Measurements from ENCODE around the gene EIF3A. TPM values are rescaled to one million over a fixed set of nuclear protein-coding genes. Genes with fewer than 3 reads are reported as not detected.

Gene EIF3A
- total RNA-seq, 6 experiments from 2014 or later: 132 to 149 (median 139) TPM

DNA sequence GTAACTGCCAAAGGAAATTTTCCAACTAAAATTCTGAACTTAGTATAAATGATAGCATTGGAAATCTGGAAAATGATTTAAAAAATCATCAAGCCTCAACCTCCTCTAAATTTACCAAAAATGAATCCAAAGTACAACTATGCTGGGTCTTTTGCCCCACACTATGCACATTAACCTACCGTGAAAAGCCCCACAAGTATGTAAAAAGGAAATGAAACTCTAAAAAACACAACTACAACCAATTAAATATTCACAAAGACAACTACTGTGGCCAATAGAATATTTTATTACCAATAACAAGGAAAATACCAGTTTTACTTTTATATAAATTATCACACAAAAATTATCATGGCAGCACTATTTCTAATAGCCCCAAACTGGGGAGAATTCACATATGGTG is 19.3 kb downstream of the EIF3A start:
- H3K36me3 Mint-ChIP-seq (ENCODE audit: low read depth): peaks cover 61% of the 10 kb centered on the region
- no peak for DNase-seq
- no peak for TF ChIP-seq CTCF (IDR thresholded peaks at IDR 0.05)
- H3K9me3 Mint-ChIP-seq: no peaks in the 10 kb centered on the region
- no peak overlapping the region for H3K27ac Mint-ChIP-seq
- no peak overlapping the region for H3K4me3 Mint-ChIP-seq
- H3K27me3 Mint-ChIP-seq (ENCODE audit: insufficient read depth): peaks cover 1% of the 10 kb centered on the region; the same call in 1 of the 2 replicates
- H3K4me1 Mint-ChIP-seq (ENCODE audit: low read depth): no peaks in the 10 kb centered on the region

DNA sequence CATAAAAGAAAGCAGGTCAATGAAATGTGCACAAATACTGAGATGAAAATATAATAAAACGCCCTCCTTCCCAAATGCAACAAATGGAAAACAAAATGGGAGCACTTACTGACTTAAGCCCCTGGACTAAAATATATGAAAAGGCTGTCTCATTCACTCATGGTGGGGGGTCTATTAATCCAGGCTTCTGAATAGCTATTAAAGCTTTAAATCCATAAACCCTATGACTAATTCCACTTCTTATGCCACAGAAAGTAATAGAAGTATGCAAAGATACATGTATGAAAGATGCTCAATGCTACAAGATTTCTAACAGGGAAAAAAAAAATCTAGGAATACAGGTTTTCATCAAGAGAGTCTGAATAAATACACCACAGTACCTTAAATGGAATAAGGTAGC is 20.5 kb downstream of the EIF3A start:
- Mint-ChIP-seq H3K4me3 (no peak overlapping the region), H3K4me1 (ENCODE audit: low read depth) (no peaks in the 10 kb centered on the region), H3K36me3 (ENCODE audit: low read depth) (peaks cover 59% of the 10 kb centered on the region), H3K27ac (no peak overlapping the region), H3K27me3 (ENCODE audit: insufficient read depth) (peaks cover 1% of the 10 kb centered on the region; the same call in 1 of the 2 replicates), H3K9me3 (no peaks in the 10 kb centered on the region)
- DNase-seq: no peak
- TF ChIP-seq CTCF (IDR thresholded peaks at IDR 0.05): no peak

DNA sequence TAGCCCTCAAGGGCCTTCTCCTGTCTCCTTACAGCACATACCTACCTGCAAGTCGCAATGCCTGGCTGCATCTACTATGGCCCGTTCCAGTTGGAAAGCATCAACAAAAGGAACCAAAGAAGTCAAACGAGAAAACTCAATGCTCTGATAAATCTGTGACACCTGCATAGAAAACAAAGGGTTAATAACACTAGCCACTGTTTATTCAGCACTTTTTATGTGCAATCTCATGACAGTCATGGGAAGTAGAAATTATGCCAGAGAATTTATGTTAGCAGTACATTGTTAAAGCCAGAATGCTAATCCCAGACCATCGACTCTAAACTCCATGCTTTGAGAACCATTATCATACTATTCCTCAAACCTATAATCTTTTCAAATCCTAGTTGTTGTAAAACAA is 21.1 kb downstream of the EIF3A start:
- H3K27me3 Mint-ChIP-seq (ENCODE audit: insufficient read depth): peaks cover 1% of the 10 kb centered on the region; the same call in 1 of the 2 replicates
- H3K36me3 Mint-ChIP-seq (ENCODE audit: low read depth): peaks cover 59% of the 10 kb centered on the region
- DNase-seq: no peak
- H3K4me1 Mint-ChIP-seq (ENCODE audit: low read depth): no peaks in the 10 kb centered on the region
- H3K9me3 Mint-ChIP-seq: no peaks in the 10 kb centered on the region
- no peak overlapping the region for H3K4me3 Mint-ChIP-seq
- no peak overlapping the region; the same call in 1 of the 2 replicates for H3K27ac Mint-ChIP-seq
- no peak for TF ChIP-seq CTCF (IDR thresholded peaks at IDR 0.05)

- Mint-ChIP-seq H3K36me3 (ENCODE audit: low read depth) (peaks cover 50% of the 10 kb centered on the region), H3K9me3 (no peaks in the 10 kb centered on the region), H3K27me3 (ENCODE audit: insufficient read depth) (no peaks in the 10 kb centered on the region), H3K4me3 (no peak overlapping the region), H3K4me1 (ENCODE audit: low read depth) (no peaks in the 10 kb centered on the region), H3K27ac (no peak overlapping the region)
- no peak for DNase-seq
- no peak for TF ChIP-seq CTCF (IDR thresholded peaks at IDR 0.05)
Measured at GRCh38 chr10:119058010-119058409, 22.6 kb downstream of the EIF3A start.

DNA sequence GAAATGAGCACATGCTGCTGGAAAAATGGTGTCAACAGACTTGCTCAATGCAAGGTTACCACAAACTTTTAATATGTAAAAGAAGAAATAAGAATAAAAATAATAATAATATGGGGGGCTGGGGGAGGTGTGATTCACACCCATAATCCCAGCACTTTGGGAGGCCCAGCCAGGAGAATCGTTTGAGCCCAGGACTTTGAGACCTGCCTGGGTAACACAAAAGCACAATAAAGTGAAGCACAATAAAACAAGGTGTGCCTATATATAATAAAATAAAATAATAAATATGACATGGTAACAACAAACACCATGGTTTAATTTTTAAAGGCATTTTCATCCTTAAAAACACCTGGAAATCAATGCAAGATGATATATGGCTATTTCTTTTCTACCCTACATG is 25.1 kb downstream of the EIF3A start:
- H3K36me3 Mint-ChIP-seq (ENCODE audit: low read depth): peaks cover 67% of the 10 kb centered on the region
- H3K27ac Mint-ChIP-seq: no peak overlapping the region
- H3K4me3 Mint-ChIP-seq: no peak overlapping the region
- H3K27me3 Mint-ChIP-seq (ENCODE audit: insufficient read depth): no peaks in the 10 kb centered on the region
- DNase-seq: no peak
- no peaks in the 10 kb centered on the region for H3K4me1 Mint-ChIP-seq (ENCODE audit: low read depth)
- no peak for TF ChIP-seq CTCF (IDR thresholded peaks at IDR 0.05)
- H3K9me3 Mint-ChIP-seq: no peaks in the 10 kb centered on the region

GRCh38 chr10:119051775-119052174 is 28.8 kb downstream of the EIF3A start:
- Mint-ChIP-seq H3K27ac (no peak overlapping the region), H3K9me3 (no peaks in the 10 kb centered on the region), H3K27me3 (ENCODE audit: insufficient read depth) (no peaks in the 10 kb centered on the region; the same call in 1 of the 2 replicates), H3K4me3 (no peak overlapping the region), H3K4me1 (ENCODE audit: low read depth) (no peaks in the 10 kb centered on the region), H3K36me3 (ENCODE audit: low read depth) (peaks cover 69% of the 10 kb centered on the region)
- no peak for TF ChIP-seq CTCF (IDR thresholded peaks at IDR 0.05)
- no peak for DNase-seq

Measured in HFFc6 (cell line).